Measurements from ENCODE around the gene TCAF1.

- no peak for TF ChIP-seq POLR2AphosphoS5 (IDR thresholded peaks at IDR 0.05)
- TF ChIP-seq CTCF (IDR thresholded peaks at IDR 0.05; ENCODE audit: poor library complexity, severe bottlenecking), result no peak
These were observed 16.0 kb downstream of the TCAF1 start for GRCh38 chr7:143885951-143886350.

Data from neural cell (in vitro differentiated cells).